GM21528 (cell line): ENCODE data around the gene MGAT5B.
"Not testable (repeated sequence)": the region's sequence is repeated elsewhere in the genome, so short reads cannot be mapped to it uniquely, and the experiment has no call there.

ENCODE experiments used
- ATAC-seq: cut with Tn5 transposase; IDR thresholded peaks from one replicate; pipeline ENCODE4 v1.9.1; 2021; ENCODE audit warnings: mild to moderate bottlenecking, moderate library complexity; ENCODE audit not compliant: unreplicated experiment, low FRiP score

Gene MGAT5B

GRCh38 chr17:76868176-76868668 lies at the start of gene MGAT5B:
MGAT5B (plus strand) TSS chr17:76868404; CDS start chr17:76869030, 626 bp downstream.
- peak; percentile 70 for ATAC-seq

DNA sequence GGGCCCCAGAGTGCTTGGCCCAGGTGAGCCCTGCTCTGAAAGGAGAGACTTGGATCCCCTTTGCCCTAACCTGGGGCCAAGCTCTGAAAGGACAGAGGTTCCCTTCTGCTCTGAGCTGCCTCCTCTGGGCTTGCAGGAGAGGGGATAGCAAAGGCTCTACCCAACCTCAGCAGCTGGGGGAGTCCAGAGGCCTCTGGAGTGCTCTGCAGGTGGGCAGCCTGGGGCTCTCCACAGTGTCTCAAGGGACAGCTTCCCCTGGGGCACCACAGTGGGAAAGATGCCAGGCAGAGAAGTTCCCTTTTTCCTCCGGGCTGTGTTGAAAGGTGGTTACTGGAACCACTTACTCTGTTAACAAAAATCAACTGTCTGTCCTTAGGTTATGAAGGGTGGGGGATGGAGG lies 48.2 kb upstream of the MGAT5B start:
- no peak for ATAC-seq

- ATAC-seq = no peak
Measured at GRCh38 chr17:76820561-76820960, 47.6 kb upstream of the MGAT5B start.

DNA sequence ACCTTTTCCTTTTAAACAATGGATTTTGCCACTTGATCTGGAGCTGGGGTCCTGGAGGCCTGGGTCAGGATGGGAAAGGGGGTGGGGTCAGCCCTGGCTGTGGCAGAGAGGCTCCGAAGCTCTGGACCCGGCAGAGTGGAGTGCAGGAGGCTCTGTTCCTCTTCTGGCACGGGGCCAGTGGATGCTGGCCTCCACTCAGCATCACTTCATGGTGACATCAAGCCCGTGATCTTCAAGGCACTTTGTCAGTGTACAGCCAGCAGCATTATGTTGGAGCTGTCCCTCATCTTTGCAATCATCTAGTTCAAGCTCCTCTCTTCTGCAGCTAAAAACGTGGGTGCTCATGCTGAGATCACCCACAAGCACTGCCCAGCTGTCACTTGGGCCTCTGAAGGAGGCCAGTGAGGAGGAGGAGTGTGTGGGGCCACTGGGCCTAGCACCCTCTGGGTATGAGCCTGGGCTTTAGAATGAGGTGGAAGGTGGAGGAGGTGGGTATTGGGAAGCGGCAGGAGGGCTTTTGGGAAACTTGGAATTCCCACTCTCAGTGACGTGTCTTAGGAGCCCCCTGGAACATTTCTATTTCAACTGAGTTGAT lies 45.9 kb upstream of the MGAT5B start:
- ATAC-seq = no peak

- ATAC-seq = no peak
Measured at GRCh38 chr17:76824093-76824492, 44.1 kb upstream of the MGAT5B start.

- ATAC-seq = no peak
Measured at GRCh38 chr17:76826330-76827068, 41.7 kb upstream of the MGAT5B start.

DNA sequence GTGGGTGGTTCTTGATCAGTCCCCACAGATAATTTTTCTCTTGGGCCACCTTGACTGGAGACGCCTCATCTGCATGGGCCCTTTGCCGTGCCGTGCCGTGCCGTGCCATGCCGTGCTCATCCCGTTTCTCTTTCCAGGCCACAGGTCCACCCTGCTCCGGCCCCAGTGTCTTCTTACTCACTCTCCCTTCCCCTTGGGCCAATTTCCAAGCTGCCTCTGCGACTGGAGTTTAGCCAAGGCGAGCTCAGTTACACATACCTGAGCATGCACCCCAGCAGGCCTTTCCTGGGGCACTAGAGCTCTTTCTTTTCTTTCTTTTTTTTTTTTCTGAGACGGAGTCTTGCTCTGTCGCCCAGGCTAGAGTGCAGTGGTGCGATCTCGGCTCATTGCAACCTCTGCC lies 40.5 kb upstream of the MGAT5B start:
- no peak for ATAC-seq

DNA sequence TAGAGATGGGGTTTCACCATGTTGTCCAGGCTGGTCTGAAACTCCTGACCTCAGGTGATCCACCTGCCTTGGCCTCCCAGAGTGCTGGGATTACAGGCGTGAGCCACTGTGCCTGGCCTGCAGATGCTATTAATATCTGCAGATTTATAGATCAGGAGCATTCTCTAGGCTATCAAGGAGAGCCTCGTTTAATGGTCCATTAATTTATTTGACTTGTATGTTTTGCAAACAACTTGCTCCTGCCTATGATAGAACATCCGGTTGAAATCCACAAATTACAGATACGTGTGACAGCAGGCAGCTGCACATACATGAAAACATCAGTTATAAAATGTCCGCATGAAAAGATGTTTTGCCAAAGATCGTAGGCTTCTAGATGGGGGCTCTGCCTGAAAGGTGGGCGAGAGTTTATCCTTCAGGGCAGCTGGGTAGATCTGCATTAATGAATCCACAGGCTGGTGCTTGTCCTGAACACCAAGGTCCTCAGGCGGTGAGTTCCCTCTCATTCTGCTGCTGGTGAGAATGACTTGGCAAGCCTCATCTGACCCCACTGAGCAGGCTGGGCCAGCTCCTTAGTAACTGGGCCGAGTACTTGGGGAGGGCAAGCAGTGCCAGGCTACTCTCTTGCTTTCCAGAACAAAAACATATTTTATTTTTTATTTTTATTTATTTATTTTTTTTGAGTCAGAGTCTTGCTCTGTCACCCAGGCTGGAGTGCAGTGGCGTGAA lies 37.1 kb upstream of the MGAT5B start:
- ATAC-seq = no peak

DNA sequence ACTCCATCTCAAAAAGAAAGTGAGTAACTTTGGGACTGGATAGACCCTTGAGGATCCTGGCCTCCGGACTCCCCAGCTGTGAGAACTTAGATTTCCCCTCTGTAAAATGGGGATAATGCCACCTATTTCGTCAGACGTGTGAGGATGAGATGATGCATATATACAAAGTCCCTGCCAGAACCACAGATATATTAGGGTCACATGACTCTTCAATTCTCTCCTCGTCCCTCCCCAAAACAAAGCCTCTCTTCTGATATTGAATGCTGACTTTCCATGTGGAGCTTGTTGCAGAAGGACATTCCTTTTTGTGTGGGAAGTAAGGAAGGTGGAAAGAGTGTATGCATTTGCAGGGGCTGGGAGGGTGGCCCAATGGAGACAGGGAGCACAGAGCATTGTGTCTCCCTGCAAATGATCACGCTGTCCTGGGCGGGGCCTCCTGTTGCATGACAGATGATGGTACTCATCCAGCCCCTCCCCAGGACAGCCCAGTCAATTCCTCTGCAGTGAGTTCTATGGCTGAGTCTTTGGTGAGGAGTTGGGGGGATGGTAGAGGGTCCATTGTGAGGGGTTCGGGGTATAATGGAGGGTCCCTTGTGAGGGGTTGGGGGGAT lies 35.1 kb upstream of the MGAT5B start:
- ATAC-seq = no peak

- ATAC-seq = no peak
Measured at GRCh38 chr17:76833747-76834146, 34.5 kb upstream of the MGAT5B start.

- ATAC-seq = no peak
Measured at GRCh38 chr17:76834870-76835269, 33.3 kb upstream of the MGAT5B start.

- no peak for ATAC-seq
Measured at GRCh38 chr17:76840443-76840767, 27.8 kb upstream of the MGAT5B start.

GRCh38 chr17:76840884-76841775 lies 27.1 kb upstream of the MGAT5B start:
- no peak for ATAC-seq

- no peak for ATAC-seq
Measured at GRCh38 chr17:76841776-76842405, 26.3 kb upstream of the MGAT5B start.

- not testable (repeated sequence) for ATAC-seq
Measured at GRCh38 chr17:76843068-76843467, 25.1 kb upstream of the MGAT5B start.

DNA sequence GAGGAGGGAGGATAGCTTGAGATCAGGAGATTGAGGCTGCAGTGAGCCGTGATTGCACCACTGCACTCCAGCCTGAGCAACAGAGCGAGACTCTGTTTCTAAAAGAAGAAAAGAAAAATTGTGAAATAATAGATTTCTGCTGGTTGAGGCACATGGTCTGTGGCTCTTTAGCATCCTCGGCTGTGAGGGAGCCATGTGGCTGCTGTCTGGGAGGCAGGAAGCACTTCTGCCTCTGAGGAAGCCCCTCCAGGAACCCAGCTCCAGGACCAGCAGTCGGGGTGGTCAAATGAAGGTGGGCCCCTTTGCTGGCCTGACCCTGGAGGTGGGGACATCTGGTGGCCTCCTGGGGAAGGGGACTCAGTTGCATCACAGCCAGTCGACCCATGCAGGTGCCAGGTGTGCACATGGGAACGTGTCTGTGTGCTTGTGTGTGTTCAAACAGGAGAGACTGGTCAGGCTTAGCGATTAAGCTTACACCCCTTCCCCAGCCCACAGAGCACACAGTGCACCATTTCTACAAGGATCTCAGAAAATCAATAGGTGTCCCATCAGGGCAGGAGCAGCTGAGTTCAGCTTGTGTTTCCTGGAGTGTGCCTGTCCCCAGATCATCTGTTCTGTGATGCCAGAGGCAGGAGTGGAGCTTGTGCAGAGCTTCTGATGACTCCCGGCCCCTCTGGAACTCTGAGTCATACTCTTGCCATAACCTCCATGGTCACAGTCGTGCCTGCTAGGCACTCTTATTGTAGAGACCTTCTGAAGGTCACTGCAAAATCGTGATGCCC lies 24.3 kb upstream of the MGAT5B start:
- no peak for ATAC-seq

GRCh38 chr17:76844485-76844829 lies 23.7 kb upstream of the MGAT5B start:
- no peak for ATAC-seq

GRCh38 chr17:76844846-76845245 lies 23.4 kb upstream of the MGAT5B start:
- no peak for ATAC-seq

DNA sequence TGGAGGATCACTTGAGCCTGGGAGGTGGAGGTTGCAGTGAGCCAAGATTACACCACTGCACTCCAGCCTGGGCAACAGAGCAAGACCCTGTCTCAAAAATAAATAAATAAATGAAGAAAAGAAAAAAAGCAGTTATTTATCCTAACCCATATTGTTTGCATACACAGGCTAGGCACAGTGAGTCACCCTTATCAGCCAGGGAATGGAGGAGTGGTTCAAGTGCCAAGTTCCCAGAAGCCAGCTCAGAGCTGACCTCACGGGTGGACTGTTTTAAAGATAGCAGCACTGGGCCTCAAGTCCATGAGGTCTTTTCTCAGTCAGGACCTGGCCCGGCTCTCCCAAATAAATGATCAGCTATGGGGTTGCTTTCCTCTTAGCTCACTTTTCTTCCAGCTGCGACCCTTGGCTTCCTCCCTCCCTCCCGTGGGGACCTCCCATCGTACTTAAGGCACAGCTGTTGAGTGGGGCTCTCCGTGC lies 22.6 kb upstream of the MGAT5B start:
- ATAC-seq = no peak
